GM19351 (cell line): Measurements from ENCODE around the gene TNFAIP2.

Experiments used
- ATAC-seq: cut with Tn5 transposase; IDR thresholded peaks from one replicate; pipeline ENCODE4 v1.9.1; 2021; ENCODE audit warnings: mild to moderate bottlenecking, moderate library complexity; ENCODE audit not compliant: unreplicated experiment

TNFAIP2 gene

DNA sequence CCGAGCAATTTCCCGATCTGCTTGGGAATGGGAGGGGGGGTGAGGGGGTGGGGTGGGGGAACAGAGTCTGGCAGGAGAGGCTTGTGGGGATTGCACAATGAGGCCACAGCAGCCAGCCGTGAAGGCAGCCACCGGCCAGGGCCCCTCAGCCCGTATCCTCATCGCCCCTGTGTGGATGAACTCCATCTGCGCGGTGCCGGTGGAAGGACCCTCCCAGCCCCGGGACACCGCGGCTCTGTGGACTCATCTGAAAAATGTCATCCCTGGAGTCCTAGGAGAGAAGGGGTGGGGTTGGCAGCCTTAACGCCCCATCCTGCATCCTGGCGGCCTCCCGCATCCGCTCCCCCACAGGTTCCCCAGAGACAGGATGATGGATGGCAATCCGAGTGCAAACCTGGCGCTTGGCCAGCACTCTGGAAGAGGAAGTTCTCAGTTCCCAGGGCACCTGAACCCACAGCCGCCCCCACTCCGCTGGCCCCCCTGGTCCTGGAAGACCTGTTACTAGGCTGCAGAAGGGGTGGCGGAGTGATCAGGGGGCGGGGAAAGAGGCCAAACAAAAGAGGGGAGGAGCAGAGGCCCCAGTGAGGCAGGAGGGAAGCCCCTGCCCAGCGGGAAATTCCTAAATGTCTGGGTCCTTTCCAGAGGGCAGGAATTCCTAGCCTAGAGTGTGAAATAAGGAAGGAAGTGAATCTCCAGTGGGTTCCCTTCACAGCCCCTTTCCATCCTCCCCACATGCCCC lies 1.2 kb upstream of the TNFAIP2 start:
- ATAC-seq = no peak

DNA sequence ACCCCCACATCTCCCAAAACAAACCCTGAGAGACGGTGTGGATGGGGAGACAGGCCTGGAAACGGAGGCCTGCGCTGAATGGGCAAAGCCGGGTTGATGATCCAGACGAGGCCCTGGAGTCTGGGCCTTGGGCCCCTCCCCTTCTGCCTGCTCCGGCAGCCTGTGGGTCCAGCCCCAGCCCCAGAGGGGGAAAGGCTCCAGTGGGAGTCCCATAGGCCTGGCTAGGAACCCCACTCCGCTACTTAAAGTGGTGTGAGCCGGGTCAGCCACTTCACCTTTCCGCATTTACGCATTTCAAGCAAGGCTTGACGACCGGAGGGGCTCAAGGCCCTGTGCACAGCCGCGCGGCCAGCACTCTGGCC lies 695 bp upstream of the TNFAIP2 start:
- no peak for ATAC-seq

DNA sequence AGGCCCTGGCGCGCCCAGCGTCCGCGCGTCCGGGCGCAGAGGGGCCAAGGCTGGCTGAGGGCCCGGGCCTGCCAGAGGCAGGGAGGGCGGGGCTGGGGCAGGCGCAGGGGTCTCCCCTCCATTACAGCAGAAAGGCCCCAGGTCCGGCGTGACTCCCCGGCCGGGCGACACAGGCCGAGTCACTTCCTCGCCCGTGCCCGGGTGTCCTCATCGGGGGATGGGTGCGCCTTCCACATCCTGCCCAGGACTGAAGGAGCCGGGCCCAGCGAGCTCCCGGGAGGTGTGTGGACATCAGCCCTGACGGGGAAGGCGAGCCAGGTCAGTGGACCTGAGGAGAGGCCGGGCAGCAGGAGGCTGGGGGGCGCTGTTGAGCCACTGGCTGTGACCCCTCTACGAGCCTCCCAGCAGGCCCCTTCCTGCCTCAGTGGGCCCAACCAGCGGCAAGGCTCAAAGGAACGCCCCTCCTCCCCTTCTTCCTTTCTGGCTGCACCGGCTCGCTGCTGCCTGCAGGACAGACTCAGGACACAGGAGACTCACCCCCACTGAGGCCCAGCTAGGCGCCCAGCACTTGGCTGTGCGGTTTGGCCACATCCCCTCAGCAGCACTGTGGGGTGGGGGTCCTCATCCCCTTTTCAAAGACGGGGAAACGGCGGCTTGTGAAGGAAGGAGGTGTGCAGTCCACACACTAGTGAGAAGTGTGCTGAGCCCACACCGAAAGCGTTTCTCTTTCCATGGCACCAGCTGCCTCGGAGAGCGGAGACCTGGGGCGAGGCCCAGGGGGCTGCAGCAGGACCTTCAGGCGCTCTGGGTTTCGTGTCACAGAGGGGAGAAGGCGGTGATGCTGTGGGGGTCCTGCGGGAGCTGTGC lies 606 bp downstream of the TNFAIP2 start:
- no peak for ATAC-seq

DNA sequence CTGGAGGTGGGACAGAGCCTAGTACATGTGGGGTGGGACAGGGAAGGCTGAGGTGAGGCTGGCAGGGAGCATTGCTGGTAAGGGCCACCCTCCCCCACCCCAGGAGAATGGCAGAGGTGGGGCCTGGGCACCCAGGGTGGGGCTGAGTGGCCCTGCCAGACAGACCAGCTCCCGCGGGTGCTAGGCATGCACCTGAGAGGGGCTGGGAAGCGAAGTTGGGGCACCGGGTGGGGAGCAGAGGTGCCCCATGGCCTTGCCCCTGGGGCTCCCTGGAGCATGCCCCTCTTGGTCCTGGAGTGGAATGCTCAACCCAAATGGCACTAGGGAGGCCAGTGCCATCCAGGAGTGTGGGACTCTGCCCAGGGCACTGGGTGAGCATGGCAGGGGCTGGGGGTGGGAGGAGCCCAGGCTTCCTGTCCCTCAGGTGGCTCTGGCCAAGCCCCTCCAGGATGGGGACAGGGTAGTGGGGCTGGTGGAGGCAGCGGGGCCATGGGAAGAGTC lies 1.3 kb downstream of the TNFAIP2 start:
- no peak for ATAC-seq

DNA sequence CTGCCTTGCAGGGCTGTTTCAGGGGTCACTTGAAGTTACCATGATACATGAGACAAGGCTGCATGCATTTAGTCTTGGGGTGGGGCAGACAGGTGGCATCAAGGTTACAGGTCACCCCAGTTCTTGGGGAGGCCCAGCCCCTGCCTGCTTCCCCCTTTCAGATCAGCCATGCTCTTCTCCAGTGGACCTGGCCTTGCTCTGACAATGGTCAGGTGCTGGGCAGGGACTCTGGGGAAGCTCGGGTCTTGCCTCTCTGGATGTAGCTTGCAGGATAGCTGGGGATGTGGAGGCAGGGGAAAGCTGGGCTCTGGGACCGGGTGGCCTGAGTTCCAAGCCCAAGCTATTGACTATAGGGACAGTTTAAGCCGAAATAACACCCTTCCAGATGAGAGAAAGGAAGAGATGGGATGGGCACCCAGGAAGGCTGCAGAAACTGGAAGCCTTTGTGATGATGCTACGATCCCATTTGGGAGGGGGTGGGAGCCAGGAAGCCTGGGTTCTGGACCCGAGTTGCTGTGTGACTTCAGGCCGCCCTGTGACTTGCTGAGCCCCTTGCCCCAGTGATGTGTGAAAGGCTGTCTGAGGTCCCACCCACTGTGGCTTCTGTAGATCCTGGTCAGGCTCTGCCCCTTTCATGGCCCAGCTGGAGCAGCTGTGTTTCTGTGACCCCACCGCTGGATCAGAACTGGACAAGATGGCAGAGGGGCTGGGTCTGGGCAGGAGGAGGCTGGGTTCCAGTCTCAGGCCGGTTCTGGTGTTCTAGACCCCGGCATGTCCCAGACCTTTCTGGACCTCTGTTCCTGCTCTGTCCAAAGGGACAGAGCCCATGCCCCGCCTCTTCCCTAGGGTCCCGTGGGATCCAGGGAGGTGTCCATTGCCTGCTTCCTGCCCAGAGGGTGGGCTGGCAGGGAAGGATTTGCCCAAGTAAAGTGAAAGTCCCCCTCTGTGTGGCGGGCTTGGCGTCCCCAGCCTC lies 2.1 kb downstream of the TNFAIP2 start:
- ATAC-seq = no peak

DNA sequence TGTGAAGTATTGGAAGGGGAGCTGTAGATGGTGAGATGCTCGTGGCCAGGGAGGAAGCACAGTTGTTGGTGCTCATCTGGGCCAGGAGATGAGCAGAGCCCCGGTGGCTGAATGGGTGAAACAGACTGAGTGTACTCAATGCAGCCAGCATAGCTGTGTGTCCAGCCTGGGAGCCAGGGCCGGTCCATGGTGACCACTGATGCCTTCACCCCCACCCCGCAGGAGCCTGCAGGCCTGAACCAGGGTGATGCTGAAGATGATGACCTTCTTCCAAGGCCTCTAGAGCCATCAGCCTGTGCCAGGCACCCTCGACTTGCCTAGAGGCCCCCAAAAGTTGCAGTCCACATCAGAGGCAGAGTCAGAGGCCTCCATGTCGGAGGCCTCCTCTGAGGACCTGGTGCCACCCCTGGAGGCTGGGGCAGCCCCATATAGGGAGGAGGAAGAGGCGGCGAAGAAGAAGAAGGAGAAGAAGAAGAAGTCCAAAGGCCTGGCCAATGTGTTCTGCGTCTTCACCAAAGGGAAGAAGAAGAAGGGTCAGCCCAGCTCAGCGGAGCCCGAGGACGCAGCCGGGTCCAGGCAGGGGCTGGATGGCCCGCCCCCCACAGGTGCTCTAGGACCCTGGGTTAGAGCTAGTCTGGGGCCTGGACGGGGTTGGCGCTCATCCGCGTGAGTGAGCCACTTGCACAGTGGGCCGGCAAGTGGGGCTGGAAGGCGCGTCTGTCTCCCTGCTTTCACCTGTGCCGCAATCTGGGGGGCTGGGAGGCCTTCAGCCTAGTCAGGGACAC lies 3.0 kb downstream of the TNFAIP2 start:
- no peak for ATAC-seq

DNA sequence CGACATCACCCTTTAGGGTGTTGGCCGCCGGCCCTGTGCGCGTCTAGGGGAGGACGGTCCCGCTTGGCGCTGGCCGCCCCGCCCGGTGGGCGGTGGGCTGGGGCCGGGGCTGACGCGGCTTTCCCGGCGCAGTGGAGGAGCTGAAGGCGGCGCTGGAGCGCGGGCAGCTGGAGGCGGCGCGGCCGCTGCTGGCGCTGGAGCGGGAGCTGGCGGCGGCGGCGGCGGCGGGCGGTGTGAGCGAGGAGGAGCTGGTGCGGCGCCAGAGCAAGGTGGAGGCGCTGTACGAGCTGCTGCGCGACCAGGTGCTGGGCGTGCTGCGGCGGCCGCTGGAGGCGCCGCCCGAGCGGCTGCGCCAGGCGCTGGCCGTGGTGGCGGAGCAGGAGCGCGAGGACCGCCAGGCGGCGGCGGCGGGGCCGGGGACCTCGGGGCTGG lies 3.6 kb downstream of the TNFAIP2 start:
- ATAC-seq = no peak

DNA sequence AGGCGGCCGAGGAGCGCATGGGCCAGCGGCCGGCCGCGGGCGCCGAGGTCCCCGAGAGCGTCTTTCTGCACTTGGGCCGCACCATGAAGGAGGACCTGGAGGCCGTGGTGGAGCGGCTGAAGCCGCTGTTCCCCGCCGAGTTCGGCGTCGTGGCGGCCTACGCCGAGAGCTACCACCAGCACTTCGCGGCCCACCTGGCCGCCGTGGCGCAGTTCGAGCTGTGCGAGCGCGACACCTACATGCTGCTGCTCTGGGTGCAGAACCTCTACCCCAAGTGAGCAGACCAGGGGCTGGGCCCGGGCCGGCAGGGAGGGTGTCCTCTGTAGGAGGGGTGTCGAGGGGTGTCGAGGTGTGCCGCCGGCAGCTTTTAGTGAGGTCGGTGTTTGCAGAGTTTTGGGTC lies 4.1 kb downstream of the TNFAIP2 start:
- ATAC-seq = no peak

DNA sequence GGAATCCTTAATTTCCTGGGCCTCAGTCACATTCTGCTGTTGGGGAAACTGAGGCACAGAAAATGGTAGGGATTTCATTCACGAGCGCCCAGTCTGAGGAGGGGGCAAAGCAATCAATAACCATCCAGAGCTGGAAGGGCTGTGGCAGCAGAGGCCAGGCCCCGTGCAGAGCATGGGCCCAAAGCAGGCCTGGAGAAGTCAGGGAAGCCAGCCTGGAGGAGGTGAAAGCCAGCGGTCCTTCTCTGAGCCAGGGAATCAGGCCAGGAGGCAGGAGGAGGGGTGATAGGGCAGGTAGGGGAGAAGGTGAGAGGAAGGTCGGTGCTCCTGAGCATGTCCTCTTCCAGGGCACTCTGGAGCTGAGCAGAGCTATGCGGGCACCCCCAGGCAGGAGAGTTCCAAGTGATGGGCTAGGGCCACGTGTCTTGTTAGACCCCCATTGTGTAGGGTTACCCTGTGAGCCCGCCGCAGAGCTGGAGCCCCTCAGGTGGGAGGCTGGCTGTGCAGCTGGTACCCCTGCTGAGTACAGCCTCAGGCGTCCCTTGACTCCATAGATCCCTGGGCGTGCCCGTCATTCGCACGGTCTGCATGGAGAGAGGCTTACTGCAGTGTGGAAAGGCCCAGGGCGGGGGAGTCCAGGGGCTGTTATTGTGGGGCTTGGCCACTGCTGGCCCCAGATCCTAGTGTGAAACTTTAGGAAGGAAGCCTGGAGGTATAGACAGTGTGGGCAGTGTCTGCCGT lies 4.8 kb downstream of the TNFAIP2 start:
- ATAC-seq = no peak

DNA sequence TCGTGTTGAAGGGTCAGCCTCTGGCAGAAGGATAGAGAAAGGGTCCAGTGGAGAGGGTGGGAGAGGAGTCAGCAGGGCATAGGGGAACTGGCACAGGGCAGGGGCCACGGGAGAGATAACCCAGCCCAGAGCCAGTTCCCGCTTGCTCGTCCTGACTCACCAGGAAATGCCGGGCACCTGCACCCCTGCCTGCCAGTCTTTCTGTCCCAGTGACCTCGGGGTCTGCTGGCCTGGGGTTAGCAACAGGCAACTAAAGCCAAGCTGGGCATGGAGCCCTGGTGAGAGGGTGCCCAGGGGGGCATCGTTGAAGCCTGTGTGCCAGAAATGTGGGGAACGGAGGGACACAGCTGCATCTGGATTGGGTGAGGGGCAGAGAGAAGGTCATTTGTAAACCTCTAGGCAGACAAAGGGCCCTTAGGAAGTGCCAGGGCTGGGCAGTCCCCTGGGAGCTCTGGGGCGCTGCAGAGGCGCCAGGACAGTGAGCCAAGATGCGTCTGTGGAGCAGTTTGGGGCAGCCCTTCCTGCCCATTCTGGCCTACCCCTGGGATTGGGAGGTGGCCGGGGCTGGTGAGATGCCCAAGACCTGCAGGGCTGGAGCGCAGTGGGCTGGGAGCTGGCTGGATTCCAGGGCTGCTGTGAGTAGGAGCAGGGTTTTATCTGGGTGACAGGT lies 5.5 kb downstream of the TNFAIP2 start:
- no peak for ATAC-seq

DNA sequence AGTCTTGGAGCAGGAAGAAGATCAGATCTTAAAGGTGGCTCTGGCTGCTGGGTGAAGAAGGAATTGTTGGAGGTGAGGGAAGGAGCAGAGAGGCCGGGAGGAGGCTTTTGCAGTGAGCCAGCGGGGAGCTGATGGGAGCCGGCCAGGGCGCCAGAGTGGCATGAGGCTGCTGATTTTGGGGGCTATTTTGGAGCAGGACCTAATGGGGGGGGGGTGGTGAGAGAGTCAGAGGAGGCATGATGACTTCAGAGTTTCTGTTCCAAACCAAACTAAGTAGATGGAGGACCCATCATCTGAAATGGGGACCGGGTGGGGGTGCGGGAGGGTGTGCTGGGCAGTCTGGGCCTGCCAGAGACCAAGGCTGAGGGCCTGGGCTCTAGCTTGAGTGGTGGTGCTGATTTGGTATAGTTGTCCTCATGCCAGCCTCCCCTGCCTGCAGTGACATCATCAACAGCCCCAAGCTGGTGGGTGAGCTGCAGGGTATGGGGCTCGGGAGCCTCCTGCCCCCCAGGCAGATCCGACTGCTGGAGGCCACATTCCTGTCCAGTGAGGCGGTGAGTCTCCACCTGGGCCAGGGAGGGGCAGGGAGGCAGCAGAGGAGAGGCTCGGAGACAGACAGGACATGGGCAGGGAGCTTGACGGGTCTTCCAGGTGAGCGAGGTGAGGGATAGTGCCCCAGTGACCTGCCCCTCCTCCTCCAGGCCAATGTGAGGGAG lies 6.2 kb downstream of the TNFAIP2 start:
- ATAC-seq = no peak

DNA sequence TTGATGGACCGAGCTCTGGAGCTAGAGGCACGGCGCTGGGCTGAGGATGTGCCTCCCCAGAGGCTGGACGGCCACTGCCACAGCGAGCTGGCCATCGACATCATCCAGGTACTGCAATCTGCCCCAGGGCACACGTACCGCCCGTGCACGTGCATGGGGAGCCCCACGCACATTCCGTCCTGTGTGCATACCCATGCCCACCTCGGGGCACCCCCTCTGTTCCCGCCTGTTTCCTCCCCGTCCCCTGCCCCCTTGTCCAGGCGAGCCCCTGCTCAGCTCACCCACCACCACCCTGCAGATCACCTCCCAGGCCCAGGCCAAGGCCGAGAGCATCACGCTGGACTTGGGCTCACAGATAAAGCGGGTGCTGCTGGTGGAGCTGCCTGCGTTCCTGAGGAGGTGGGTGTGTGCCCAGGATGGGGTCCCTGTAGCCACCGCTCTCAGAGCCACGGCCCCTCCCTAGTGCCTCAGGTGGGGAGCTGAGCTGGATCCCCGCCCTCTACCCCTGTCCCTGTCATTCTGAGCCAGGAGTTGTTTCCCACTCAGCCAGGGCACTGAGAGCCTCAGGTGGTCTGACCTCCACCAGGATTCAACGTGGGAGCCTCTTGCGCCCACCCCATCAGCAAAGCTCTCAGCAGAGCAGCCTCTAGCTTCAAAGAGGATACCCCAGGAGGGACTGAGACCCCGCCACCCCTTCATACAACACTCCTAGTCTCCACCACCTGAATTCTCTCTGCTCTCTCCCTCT lies 6.9 kb downstream of the TNFAIP2 start:
- no peak for ATAC-seq

DNA sequence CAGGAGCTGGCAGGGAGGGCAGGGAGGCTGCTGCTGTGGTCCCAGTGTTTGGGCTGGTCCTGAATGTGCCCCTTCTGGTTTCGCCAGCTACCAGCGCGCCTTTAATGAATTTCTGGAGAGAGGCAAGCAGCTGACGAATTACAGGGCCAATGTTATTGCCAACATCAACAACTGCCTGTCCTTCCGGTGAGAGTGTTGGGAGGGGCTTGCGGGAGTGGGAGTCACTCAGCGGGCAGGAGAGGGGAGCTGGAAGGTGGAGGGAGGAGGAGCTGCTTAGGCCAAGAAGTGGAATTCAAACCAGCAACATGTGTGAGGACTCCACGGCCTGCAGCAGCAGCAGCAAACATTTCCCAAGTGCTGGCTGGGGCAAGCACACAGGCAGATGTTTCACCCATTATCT lies 7.7 kb downstream of the TNFAIP2 start:
- ATAC-seq = no peak

DNA sequence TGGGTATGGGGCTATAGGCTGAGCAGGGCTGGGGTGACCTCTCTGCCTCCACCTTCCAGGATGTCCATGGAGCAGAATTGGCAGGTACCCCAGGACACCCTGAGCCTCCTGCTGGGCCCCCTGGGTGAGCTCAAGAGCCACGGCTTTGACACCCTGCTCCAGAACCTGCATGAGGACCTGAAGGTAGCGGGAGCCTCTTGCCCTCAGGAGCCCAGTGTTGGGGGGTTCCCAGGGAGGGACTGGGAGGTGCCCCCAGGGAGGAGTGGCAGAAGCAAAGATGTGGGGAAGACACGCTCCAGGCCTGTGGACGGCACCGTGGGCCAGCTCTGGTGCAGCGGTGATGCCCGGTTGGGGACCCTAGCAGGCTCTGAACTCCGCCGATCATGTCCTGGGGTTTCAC lies 8.3 kb downstream of the TNFAIP2 start:
- ATAC-seq = no peak

DNA sequence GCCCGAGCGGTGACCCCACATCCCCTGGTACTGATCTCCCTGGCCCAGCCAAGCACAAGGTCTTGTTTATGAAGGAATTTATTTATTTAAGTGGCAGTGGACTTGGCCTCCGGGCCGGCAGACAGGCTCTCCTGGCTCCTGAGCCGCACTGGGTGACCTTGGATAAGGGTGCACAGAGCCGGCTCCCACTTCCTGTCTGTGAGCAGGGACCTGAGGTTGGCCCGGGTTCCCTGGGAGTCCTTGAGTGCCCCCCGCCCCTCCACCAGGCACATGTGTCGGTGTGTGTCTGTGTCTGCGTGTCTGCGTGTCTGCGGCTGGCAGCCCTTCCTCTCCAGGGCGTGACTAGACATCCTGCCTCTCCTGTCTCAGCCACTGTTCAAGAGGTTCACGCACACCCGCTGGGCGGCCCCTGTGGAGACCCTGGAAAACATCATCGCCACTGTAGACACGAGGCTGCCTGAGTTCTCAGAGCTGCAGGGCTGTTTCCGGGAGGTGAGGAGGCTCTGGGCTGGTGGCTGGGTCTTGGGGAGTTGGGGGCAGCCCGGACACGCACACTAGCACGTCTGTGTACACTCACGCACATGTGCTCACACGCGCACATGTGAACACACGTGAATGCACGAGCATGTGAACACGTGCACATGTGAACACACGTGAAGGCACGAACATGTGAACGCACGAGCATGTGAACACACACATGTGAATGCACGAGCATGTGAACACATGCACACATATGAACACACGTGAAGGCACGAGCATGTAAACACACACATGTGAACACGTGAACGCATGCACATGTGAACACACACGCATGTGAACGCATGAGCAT lies 9.3 kb downstream of the TNFAIP2 start:
- ATAC-seq = no peak

DNA sequence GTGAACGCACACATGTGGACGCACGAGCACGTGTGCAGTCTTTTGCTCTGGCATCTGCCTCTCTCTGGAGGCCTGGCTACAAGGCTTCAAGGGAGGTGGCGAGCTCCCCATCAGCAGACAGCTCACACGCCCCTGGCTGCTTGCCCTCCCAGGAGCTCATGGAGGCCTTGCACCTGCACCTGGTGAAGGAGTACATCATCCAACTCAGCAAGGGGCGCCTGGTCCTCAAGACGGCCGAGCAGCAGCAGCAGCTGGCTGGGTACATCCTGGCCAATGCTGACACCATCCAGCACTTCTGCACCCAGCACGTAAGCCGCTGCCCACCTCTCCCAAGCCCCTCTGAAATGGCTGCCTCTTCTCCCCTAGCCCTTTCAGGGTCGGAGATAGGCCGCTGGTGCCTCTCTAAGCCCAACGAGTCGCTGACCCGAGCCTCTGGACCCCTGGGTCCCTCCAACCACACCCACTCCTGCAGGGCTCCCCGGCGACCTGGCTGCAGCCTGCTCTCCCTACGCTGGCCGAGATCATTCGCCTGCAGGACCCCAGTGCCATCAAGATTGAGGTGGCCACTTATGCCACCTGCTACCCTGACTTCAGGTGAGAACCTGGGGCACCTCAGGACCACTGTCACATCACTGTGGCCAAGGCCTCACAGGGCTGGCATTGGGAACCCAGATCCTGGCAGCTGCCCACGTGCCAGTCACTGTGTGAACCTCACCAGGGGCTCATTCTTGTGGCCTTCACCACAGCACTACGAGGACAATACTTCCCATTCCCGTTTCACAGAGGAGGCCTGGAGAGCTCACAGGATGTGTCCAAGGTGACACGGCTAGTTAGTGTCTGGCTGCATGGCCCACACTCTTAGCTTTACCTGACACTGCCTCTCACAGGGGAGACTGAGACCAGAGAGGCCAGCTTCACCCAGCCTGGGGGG lies 10.2 kb downstream of the TNFAIP2 start:
- ATAC-seq = no peak
